ENCODE data around the gene BTNL9.

GRCh38 chr5:181084621-181085195 lies 44.6 kb downstream of the BTNL9 start:
- no peak for TF ChIP-seq SP1 (IDR thresholded peaks at IDR 0.05)
- TF ChIP-seq SP1 (CRISPR knock-in tag; IDR thresholded peaks at IDR 0.05) = no peak
- no peak for TF ChIP-seq NR2F2 (IDR thresholded peaks at IDR 0.05; ENCODE audit: borderline replicate concordance, low read depth)
- TF ChIP-seq HCFC1 (IDR thresholded peaks at IDR 0.05; ENCODE audit: low read depth, low read length) = no peak
- no peak for TF ChIP-seq HDAC1 (CRISPR knock-in tag; IDR thresholded peaks at IDR 0.05)
